ENCODE results near the gene PSD2.

The PSD2 gene

DNA sequence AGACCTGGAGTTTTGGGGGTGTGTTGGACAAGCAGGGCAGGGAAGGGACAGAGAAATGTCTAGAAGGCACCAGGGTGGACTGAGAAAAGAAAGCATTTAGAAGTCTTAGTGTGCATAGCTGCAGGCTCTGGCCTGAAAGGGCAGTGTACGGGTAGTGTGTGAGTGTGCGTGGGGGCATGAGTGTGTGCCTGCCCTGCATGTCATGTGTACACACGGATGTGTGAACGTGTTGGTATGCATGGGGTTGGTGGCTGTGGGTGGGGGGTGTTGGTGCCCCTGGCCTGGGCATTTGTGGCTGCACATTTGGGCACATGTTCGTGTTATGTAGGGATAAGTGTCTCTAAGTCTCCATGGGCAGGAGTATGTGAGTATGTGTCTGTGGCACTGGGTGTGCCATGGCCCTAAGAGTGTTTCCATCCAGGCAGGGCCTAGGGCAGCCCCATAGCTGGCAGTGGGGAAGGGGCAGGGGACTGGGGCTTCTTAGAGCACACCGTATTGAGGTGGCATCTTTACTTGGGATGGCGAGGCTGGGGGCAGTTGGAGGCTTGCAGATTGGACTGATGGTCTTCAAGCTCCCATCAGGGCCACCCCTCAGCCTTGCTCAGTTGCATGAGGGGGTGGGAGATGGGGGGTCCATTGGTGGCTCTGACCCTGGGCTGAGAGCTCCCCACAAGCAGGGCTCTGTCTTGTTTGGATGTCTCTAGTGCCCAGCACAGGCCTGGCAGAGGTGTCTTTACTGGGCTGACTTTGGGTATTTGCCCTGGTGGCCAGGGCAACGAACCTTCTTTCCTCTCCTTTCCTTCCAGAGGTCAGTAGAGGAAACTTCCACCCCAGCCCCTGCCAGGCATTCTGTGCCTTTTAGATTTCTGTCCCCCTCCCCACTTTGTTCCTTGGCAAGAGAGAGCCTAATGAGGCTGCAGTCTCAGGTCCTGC is 15.0 kb downstream of the PSD2 start:
- Mint-ChIP-seq H3K9me3 (no peaks in the 10 kb centered on the region), H3K4me3 (no peak overlapping the region), H3K4me1 (no peaks in the 10 kb centered on the region), H3K27me3 (no peaks in the 10 kb centered on the region), H3K27ac (no peak overlapping the region)
- DNase-seq: no peak
- no peak for ATAC-seq

DNA sequence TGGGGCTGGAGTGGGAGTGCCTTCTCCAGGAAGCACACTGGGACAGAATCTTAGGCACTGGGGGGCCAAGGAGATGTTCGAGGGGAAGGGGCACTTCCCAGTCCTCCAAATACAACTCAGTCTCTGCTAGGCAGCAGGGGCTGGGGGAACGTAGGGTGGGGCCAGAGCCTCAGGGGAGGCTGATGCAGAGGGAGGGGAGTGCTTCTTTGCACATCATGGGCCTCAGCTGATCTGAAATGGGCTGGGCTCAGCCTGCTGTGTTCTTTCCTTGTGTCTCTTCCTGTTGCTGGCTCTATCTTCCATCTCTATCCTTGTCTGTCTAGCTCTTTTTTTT is 15.6 kb downstream of the PSD2 start:
- no peak overlapping the region for H3K4me3 Mint-ChIP-seq
- no peak for DNase-seq
- no peak for ATAC-seq
- no peaks in the 10 kb centered on the region for H3K4me1 Mint-ChIP-seq
- no peaks in the 10 kb centered on the region for H3K27me3 Mint-ChIP-seq
- no peak overlapping the region for H3K27ac Mint-ChIP-seq
- H3K9me3 Mint-ChIP-seq: no peaks in the 10 kb centered on the region

GRCh38 chr5:139812323-139812722 is 16.7 kb downstream of the PSD2 start:
- H3K27me3 Mint-ChIP-seq: no peaks in the 10 kb centered on the region
- H3K27ac Mint-ChIP-seq: peak overlapping the region in 1 of 2 donors; percentile 36
- H3K4me1 Mint-ChIP-seq: no peaks in the 10 kb centered on the region
- DNase-seq (no peak), ATAC-seq (no peak)
- H3K4me3 Mint-ChIP-seq: no peak overlapping the region
- no peaks in the 10 kb centered on the region for H3K9me3 Mint-ChIP-seq

- H3K27ac Mint-ChIP-seq: no peak overlapping the region
Observed at GRCh38 chr5:139812836-139813805, 17.5 kb downstream of the PSD2 start.

DNA sequence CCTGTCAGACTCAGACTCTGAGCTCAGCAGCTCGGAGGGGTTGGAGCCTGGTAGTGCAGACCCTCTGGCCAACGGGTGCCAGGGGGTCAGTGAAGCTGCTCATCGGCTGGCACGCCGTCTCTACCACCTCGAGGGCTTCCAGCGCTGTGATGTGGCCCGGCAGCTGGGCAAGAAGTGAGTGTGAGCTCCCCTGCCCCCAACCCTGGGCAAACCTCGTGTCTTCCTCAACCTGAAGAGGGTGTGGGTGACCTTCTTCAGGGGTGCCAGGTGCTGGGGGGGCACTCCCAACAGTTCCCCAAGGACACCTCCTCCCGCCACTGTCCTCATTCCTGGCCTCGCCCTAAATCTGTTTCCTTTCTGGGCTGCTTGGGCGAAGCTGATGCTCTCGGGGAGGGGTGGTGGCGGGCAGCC is 18.6 kb downstream of the PSD2 start:
- Mint-ChIP-seq H3K27me3 (no peaks in the 10 kb centered on the region), H3K27ac (no peak overlapping the region), H3K9me3 (peaks cover 0 to 6% of the 10 kb centered on the region in 2 donors), H3K4me1 (no peaks in the 10 kb centered on the region), H3K4me3 (no peak overlapping the region)
- DNase-seq (no peak), ATAC-seq (no peak)

More at GRCh38 chr5:139812836-139813805, 17.5 kb downstream of the PSD2 start:
- H3K27me3 Mint-ChIP-seq: no peaks in the 10 kb centered on the region
- H3K4me1 Mint-ChIP-seq: no peaks in the 10 kb centered on the region
- DNase-seq: no peak
- ATAC-seq: no peak
- no peak overlapping the region for H3K4me3 Mint-ChIP-seq
- no peaks in the 10 kb centered on the region for H3K9me3 Mint-ChIP-seq

DNA sequence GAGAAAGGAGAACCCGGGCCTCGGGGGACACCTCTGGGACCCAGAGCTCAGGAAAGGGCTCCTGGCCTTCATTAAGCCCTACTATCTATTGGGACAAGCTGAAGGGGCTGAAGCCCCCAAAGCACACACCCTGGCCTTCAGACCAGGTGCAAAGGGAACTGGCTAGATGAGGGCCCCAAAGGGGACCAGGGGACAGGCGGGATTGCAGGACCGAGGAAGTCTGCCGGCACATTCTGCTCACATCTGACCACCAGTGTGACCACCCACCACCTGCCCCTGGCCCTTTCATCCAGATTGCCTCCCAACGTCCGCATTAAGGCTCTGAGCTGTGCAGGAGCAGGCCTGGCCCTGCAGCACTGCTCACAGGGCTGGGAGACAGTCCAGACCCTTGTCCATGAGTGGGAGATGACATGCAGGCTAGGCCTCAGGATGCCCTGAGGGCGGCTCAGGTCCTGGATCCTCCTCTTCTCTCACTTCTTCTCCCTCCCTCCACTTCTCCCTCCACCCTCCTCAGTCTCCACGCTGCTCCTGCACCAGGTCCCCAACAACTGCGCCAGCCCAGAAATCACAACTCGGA is 19.2 kb downstream of the PSD2 start:
- peak overlapping the region in 1 of 2 donors; percentile 10 for H3K27ac Mint-ChIP-seq
- no peak for DNase-seq
- no peak for ATAC-seq

GRCh38 chr5:139816566-139816965 is 21.0 kb downstream of the PSD2 start:
- Mint-ChIP-seq H3K27ac (no peak overlapping the region), H3K9me3 (peaks cover 6 to 13% of the 10 kb centered on the region in 2 donors), H3K4me1 (no peaks in the 10 kb centered on the region), H3K4me3 (no peak overlapping the region), H3K27me3 (no peaks in the 10 kb centered on the region)
- ATAC-seq: no peak
- no peak for DNase-seq

More for the DNA sequence above, 19.2 kb downstream of the PSD2 start:
- H3K4me1 Mint-ChIP-seq: no peaks in the 10 kb centered on the region
- H3K4me3 Mint-ChIP-seq: no peak overlapping the region
- no peaks in the 10 kb centered on the region for H3K27me3 Mint-ChIP-seq
- peaks cover 5 to 6% of the 10 kb centered on the region in 2 donors for H3K9me3 Mint-ChIP-seq

- ATAC-seq (no peak), DNase-seq (no peak)
- Mint-ChIP-seq H3K9me3 (peaks cover 6 to 13% of the 10 kb centered on the region in 2 donors), H3K27me3 (no peaks in the 10 kb centered on the region), H3K4me1 (no peaks in the 10 kb centered on the region), H3K4me3 (no peak overlapping the region), H3K27ac (no peak overlapping the region)
Observed at GRCh38 chr5:139817362-139817761, 21.8 kb downstream of the PSD2 start.

- Mint-ChIP-seq H3K4me1 (no peaks in the 10 kb centered on the region), H3K27ac (no peak overlapping the region), H3K4me3 (no peak overlapping the region), H3K27me3 (no peaks in the 10 kb centered on the region), H3K9me3 (peaks cover 6 to 13% of the 10 kb centered on the region in 2 donors)
- ATAC-seq: no peak
- no peak for DNase-seq
Observed at GRCh38 chr5:139817970-139818369, 22.4 kb downstream of the PSD2 start.

DNA sequence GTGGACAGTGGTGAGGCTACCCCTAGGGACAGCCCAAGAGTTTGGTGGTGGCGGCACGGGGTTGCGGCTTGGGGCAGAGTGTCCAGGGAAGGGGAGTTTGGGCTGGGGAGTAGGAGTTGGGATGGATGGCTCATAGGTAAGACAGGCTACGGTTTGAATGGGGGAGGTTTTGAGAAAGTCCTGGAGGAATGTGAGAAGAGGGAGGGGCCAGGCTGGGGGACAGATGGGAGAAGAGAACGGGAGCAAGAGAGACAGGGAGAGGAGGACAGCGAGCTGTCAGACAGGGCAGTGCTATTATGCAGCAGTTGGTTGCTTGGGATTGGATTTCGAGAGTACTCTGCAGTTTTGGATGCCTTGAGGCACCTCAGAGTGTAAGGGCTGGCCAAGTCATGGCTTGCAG is 24.5 kb downstream of the PSD2 start:
- no peaks in the 10 kb centered on the region for H3K27me3 Mint-ChIP-seq
- DNase-seq (no peak), ATAC-seq (no peak)
- peaks cover 6 to 13% of the 10 kb centered on the region in 2 donors for H3K9me3 Mint-ChIP-seq
- no peak overlapping the region for H3K27ac Mint-ChIP-seq
- H3K4me3 Mint-ChIP-seq: no peak overlapping the region
- no peaks in the 10 kb centered on the region for H3K4me1 Mint-ChIP-seq

GRCh38 chr5:139820606-139821005 is 25.0 kb downstream of the PSD2 start:
- ATAC-seq (no peak), DNase-seq (no peak)
- H3K27ac Mint-ChIP-seq: no peak overlapping the region
- no peak overlapping the region for H3K4me3 Mint-ChIP-seq
- H3K9me3 Mint-ChIP-seq: peaks cover 6 to 13% of the 10 kb centered on the region in 2 donors
- no peaks in the 10 kb centered on the region for H3K27me3 Mint-ChIP-seq
- H3K4me1 Mint-ChIP-seq: no peaks in the 10 kb centered on the region

- Mint-ChIP-seq H3K4me3 (no peak overlapping the region), H3K9me3 (peaks cover 6 to 14% of the 10 kb centered on the region in 2 donors), H3K4me1 (no peaks in the 10 kb centered on the region), H3K27ac (no peak overlapping the region), H3K27me3 (no peaks in the 10 kb centered on the region)
- no peak for DNase-seq
- ATAC-seq: no peak
Observed at GRCh38 chr5:139821806-139822552, 26.4 kb downstream of the PSD2 start.

GRCh38 chr5:139822553-139823425 is 27.2 kb downstream of the PSD2 start:
- ATAC-seq (no peak), DNase-seq (no peak)
- no peak overlapping the region for H3K27ac Mint-ChIP-seq
- H3K4me3 Mint-ChIP-seq: no peak overlapping the region
- H3K27me3 Mint-ChIP-seq: no peaks in the 10 kb centered on the region
- peaks cover 6 to 22% of the 10 kb centered on the region in 2 donors for H3K9me3 Mint-ChIP-seq
- no peaks in the 10 kb centered on the region for H3K4me1 Mint-ChIP-seq

DNA sequence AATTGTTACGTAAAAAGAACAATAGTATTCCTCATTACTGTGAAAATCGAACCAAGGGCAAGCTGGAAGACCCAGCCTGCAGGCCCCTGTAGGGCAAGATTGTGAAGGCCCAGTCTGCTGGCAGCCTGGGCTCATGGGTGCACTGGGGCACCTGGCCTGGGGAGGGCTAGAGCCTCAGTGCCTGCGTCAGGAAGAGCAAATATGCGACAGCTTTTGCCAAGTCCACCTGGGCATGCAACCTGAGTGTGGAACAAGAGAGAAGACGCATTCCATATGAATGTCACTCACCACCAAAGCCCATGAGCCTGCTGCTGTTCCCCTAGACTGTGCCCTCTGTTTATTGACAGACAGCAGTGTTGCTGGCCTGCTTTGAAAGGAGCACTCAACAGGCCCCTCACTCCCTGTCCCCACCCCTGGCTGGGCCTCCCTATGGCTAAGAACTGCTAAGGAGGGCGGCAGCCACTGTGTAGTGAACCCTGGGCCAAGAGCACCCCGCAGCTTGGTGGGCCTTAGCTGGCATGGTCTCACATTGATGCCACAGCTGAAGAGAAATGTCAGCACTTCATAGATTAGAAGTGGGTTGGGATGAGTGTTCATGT is 28.2 kb downstream of the PSD2 start:
- H3K4me1 Mint-ChIP-seq: no peaks in the 10 kb centered on the region
- no peak overlapping the region for H3K4me3 Mint-ChIP-seq
- no peaks in the 10 kb centered on the region for H3K27me3 Mint-ChIP-seq
- no peak overlapping the region for H3K27ac Mint-ChIP-seq
- DNase-seq (no peak), ATAC-seq (no peak)
- H3K9me3 Mint-ChIP-seq: peaks cover 3 to 26% of the 10 kb centered on the region in 2 donors

Measured in stimulated activated naive CD8-positive, alpha-beta T cell treated with anti-CD3 and anti-CD28 coated beads, Interleukin-15, amount 100 ng/mL, for 72 hours (primary cell).